HepG2 (cell line): Measurements from ENCODE around the gene MAN2A2. TPM values are rescaled to one million over a fixed set of nuclear protein-coding genes. Genes with fewer than 3 reads are reported as not detected.

Experiments
- DNMT3B ChIP-seq: conservative IDR thresholded peaks from 2 replicates; pipeline ENCODE4 v1.6.1; 2016; ENCODE audit warnings: missing biosample characterization, control low read depth
- MEIS2 ChIP-seq: sonication (generic); formaldehyde crosslinking; IDR thresholded peaks from 2 replicates; pipeline ENCODE4 v1.9.0; 2021; ENCODE audit warnings: mild to moderate bottlenecking, missing genetic modification reagents
- TEF ChIP-seq: sonication (generic); formaldehyde crosslinking; IDR thresholded peaks from 2 replicates; pipeline ENCODE4 v1.5.0; 2020; ENCODE audit warnings: missing genetic modification reagents
- TSC22D2 ChIP-seq: sonication (generic); formaldehyde crosslinking; IDR thresholded peaks from 2 replicates; pipeline ENCODE4 v1.5.1; 2020; ENCODE audit warnings: missing genetic modification reagents, mild to moderate bottlenecking, borderline replicate concordance
- ZNF143 ChIP-seq: sonication (generic); formaldehyde crosslinking; IDR thresholded peaks from 2 replicates; pipeline ENCODE4 v1.4.0; 2020; ENCODE audit warnings: missing genetic modification reagents
- ZNF253 ChIP-seq: sonication (generic); formaldehyde crosslinking; IDR thresholded peaks from 2 replicates; pipeline ENCODE4 v1.8.0; 2022; ENCODE audit warnings: mild to moderate bottlenecking, missing genetic modification reagents, borderline replicate concordance
- ZNF281 ChIP-seq: sonication (generic); formaldehyde crosslinking; IDR thresholded peaks from 2 replicates; pipeline ENCODE4 v1.4.0; 2020; ENCODE audit warnings: missing genetic modification reagents, borderline replicate concordance
- ZNF350 ChIP-seq: sonication (generic); formaldehyde crosslinking; IDR thresholded peaks from 2 replicates; pipeline ENCODE4 v1.4.0; 2020; ENCODE audit warnings: mild to moderate bottlenecking, low read depth, missing genetic modification reagents, borderline replicate concordance
- ZNF354B ChIP-seq: sonication (generic); formaldehyde crosslinking; IDR thresholded peaks from 2 replicates; pipeline ENCODE4 v1.8.0; 2022; ENCODE audit warnings: mild to moderate bottlenecking, missing genetic modification reagents
- ZNF432 ChIP-seq: sonication (generic); formaldehyde crosslinking; IDR thresholded peaks from 2 replicates; pipeline ENCODE4 v1.5.0; 2020; ENCODE audit warnings: missing genetic modification reagents, mild to moderate bottlenecking, borderline replicate concordance
- polyA plus RNA-seq, 8 experiments: library from polyadenylated mRNA; depleted of rRNA in 3 of 8; stranded (reverse) in 7 of 8; unstranded in 1 of 8; fragments of >200 nt; fragmentation: Illumina TruSeq in 4 of 8; extraction: Trizol in 4 of 8; gene quantifications; 2 replicates each; pipeline versions ENCODE4 v1.2.1 to v1.2.3, GENCODE V29; 2011 to 2016; ENCODE audit warnings: low read depth in 4 of 8, missing spikeins in 1 of 8, mixed read lengths in 1 of 8; ENCODE audit not compliant: insufficient read depth in 1 of 8
- total RNA-seq, 5 experiments: library from RNA; depleted of rRNA; stranded (reverse); fragments of >200 nt; fragmentation: Illumina TruSeq; extraction: Trizol; gene quantifications; 2 replicates each; pipeline ENCODE4 v1.2.3, GENCODE V29; 2016; ENCODE audit warnings: low read depth in 1 of 5
- TF ChIP-seq, protein P1 (sequence below): sonication (generic); formaldehyde crosslinking; IDR thresholded peaks from 2 replicates; pipeline ENCODE4 v1.4.0; 2020; ENCODE audit warnings: mild to moderate bottlenecking, missing genetic modification reagents
- TF ChIP-seq, protein P2 (sequence below): sonication (generic); formaldehyde crosslinking; IDR thresholded peaks from 2 replicates; pipeline ENCODE4 v1.4.0; 2020; ENCODE audit warnings: missing genetic modification reagents, borderline replicate concordance

Gene MAN2A2
- total and polyA plus RNA-seq, 2 of the 13 experiments (the other 11 are each of a cell fraction or from before 2014, with no cell fraction given) = 17.5 to 51.5 TPM

- peak; percentile 91; the same call in 1 of the 2 replicates for TF ChIP-seq MEIS2 (CRISPR knock-in tag)
- TF ChIP-seq TSC22D2 (CRISPR knock-in tag) = no peak; the same call in 1 of the 2 replicates
- TF ChIP-seq, protein P1, sequence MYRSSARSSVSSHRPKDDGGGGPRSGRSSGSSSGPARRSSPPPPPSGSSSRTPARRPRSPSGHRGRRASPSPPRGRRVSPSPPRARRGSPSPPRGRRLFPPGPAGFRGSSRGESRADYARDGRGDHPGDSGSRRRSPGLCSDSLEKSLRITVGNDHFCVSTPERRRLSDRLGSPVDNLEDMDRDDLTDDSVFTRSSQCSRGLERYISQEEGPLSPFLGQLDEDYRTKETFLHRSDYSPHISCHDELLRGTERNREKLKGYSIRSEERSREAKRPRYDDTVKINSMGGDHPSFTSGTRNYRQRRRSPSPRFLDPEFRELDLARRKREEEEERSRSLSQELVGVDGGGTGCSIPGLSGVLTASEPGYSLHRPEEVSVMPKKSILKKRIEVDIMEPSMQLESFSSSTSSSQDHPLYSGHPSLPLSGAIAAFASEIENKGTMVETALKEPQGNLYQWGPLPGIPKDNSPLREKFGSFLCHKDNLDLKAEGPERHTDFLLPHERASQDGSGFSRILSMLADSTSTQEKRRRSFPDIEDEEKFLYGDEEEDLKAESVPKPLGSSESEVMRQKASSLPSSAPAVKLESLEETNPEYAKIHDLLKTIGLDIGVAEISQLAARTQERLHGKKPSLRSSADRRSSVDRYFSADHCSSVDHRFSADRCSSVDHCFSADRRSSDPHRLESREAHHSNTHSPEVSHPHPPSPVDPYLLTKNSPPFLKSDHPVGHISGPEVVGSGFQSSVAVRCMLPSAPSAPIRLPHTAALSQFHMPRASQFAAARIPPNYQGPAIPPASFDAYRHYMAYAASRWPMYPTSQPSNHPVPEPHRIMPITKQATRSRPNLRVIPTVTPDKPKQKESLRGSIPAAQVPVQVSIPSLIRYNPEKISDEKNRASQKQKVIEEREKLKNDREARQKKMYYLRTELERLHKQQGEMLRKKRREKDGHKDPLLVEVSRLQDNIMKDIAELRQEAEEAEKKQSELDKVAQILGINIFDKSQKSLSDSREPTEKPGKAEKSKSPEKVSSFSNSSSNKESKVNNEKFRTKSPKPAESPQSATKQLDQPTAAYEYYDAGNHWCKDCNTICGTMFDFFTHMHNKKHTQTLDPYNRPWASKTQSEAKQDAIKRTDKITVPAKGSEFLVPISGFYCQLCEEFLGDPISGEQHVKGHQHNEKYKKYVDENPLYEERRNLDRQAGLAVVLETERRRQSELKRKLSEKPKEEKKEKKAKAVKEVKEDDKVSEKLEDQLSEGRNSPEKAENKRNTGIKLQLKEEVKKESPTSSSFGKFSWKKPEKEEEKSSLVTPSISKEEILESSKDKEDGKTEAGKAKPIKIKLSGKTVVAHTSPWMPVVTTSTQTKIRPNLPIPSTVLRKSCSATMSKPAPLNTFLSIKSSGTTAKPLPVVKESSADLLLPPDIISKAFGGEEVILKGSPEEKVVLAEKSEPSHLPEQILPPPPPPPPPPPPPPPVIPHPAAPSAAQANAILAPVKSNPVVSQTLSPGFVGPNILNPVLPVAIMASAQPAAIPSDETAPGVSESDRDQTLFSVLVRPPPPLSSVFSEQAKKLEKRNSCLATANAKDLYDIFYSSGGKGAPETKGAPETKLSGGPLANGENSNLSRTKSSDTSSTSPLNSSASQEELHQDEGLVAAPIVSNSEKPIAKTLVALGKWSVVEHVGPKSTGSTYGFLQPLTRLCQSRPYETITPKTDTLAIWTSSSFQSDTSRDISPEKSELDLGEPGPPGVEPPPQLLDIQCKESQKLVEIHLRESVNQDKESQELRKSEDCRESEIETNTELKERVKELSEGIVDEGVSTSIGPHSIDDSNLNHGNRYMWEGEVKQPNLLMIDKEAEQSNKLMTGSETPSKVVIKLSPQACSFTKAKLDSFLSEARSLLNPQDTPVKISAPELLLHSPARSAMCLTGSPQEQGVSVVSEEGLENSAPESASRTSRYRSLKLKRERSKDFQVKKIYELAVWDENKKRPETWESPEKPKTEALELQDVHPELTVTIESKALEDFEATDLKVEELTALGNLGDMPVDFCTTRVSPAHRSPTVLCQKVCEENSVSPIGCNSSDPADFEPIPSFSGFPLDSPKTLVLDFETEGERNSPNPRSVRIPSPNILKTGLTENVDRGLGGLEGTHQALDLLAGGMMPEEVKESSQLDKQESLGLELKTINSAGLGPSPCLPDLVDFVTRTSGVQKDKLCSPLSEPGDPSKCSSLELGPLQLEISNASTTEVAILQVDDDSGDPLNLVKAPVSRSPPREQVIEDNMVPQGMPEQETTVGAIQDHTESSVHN = 0 out of 2 replicates have a peak, but pooled peaks have one; percentile 93
- TF ChIP-seq ZNF354B = no peak
- TF ChIP-seq ZNF253 (CRISPR knock-in tag) = peak; percentile 85; the same call in 1 of the 2 replicates
- no peak for TF ChIP-seq ZNF432 (CRISPR knock-in tag)
- 0 out of 2 replicates have a peak, but pooled peaks have one; percentile 32 for TF ChIP-seq DNMT3B (CRISPR knock-in tag)
- peak; percentile 48; the same call in 1 of the 2 replicates for TF ChIP-seq ZNF143 (CRISPR knock-in tag)
- TF ChIP-seq ZNF281 (CRISPR knock-in tag) = peak; percentile 84
- TF ChIP-seq, protein P2, sequence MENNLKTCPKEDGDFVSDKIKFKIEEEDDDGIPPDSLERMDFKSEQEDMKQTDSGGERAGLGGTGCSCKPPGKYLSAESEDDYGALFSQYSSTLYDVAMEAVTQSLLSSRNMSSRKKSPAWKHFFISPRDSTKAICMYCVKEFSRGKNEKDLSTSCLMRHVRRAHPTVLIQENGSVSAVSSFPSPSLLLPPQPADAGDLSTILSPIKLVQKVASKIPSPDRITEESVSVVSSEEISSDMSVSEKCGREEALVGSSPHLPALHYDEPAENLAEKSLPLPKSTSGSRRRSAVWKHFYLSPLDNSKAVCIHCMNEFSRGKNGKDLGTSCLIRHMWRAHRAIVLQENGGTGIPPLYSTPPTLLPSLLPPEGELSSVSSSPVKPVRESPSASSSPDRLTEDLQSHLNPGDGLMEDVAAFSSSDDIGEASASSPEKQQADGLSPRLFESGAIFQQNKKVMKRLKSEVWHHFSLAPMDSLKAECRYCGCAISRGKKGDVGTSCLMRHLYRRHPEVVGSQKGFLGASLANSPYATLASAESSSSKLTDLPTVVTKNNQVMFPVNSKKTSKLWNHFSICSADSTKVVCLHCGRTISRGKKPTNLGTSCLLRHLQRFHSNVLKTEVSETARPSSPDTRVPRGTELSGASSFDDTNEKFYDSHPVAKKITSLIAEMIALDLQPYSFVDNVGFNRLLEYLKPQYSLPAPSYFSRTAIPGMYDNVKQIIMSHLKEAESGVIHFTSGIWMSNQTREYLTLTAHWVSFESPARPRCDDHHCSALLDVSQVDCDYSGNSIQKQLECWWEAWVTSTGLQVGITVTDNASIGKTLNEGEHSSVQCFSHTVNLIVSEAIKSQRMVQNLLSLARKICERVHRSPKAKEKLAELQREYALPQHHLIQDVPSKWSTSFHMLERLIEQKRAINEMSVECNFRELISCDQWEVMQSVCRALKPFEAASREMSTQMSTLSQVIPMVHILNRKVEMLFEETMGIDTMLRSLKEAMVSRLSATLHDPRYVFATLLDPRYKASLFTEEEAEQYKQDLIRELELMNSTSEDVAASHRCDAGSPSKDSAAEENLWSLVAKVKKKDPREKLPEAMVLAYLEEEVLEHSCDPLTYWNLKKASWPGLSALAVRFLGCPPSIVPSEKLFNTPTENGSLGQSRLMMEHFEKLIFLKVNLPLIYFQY = no peak
- peak; percentile 100 for TF ChIP-seq ZNF350 (CRISPR knock-in tag)
- TF ChIP-seq TEF = 0 out of 2 replicates have a peak, but pooled peaks have one; percentile 35
Measured at GRCh38 chr15:90873998-90874605, 29.0 kb upstream of the MAN2A2 start (continued).
